DMS53 (cell line): ENCODE measurements around the gene PLEKHA5.
"Not testable (repeated sequence)": the region's sequence is repeated elsewhere in the genome, so short reads cannot be mapped to it uniquely, and the experiment has no call there.

Source experiments
- DNase-seq: peaks from one replicate; lab custom pipeline; 2025; lab: John Stamatoyannopoulos, UW

The PLEKHA5 gene

GRCh38 chr12:19167708-19168107 lies 38.2 kb downstream of the PLEKHA5 start:
- DNase-seq: no peak

- DNase-seq: no peak
These were observed 39.1 kb downstream of the PLEKHA5 start for GRCh38 chr12:19168644-19169043.

GRCh38 chr12:19169222-19169621 lies 39.7 kb downstream of the PLEKHA5 start:
- no peak for DNase-seq

- DNase-seq: not testable (repeated sequence)
These were observed 40.8 kb downstream of the PLEKHA5 start for GRCh38 chr12:19170286-19170685.

GRCh38 chr12:19171731-19172130 lies 42.2 kb downstream of the PLEKHA5 start:
- no peak for DNase-seq

GRCh38 chr12:19177754-19178153 lies 48.2 kb downstream of the PLEKHA5 start:
- no peak for DNase-seq

GRCh38 chr12:19179986-19180385 lies 50.5 kb downstream of the PLEKHA5 start:
- no peak for DNase-seq

- DNase-seq: no peak
These were observed 52.3 kb downstream of the PLEKHA5 start for GRCh38 chr12:19181666-19182426.

- peak; percentile 32 for DNase-seq
These were observed 53.7 kb downstream of the PLEKHA5 start for GRCh38 chr12:19183121-19183838.

- DNase-seq: no peak
These were observed 55.9 kb downstream of the PLEKHA5 start for GRCh38 chr12:19185262-19185929.

GRCh38 chr12:19186722-19187661 lies 57.5 kb downstream of the PLEKHA5 start:
- DNase-seq: peak; percentile 84

GRCh38 chr12:19189522-19189921 lies 60.0 kb downstream of the PLEKHA5 start:
- DNase-seq: no peak

GRCh38 chr12:19190292-19191031 lies 60.9 kb downstream of the PLEKHA5 start:
- DNase-seq: no peak

- DNase-seq: no peak
These were observed 61.6 kb downstream of the PLEKHA5 start for GRCh38 chr12:19191089-19191488.

GRCh38 chr12:19191563-19191962 lies 62.0 kb downstream of the PLEKHA5 start:
- no peak for DNase-seq

GRCh38 chr12:19192710-19193109 lies 63.2 kb downstream of the PLEKHA5 start:
- DNase-seq: no peak

- DNase-seq: no peak
These were observed 65.4 kb downstream of the PLEKHA5 start for GRCh38 chr12:19194963-19195362.

- DNase-seq: peak; percentile 59
These were observed 67.6 kb downstream of the PLEKHA5 start for GRCh38 chr12:19196959-19197630.

- no peak for DNase-seq
These were observed 68.7 kb downstream of the PLEKHA5 start for GRCh38 chr12:19198272-19198671.

GRCh38 chr12:19199332-19199731 lies 69.8 kb downstream of the PLEKHA5 start:
- no peak for DNase-seq
